NCI-H2171 treated with DMSO at 0.1 percent for 48 hours (cell line): ENCODE measurements around the gene ANKRD11.
A peak's percentile ranks its signal among the peaks of the same experiment; 100 is the strongest.

Experiments used
- DNase-seq: peaks from one replicate; lab custom pipeline; 2025; lab: John Stamatoyannopoulos, UW

The ANKRD11 gene

GRCh38 chr16:89381788-89382187, 108.6 kb downstream of the ANKRD11 start:
- no peak for DNase-seq

- no peak for DNase-seq
Measured at GRCh38 chr16:89380681-89381080, 109.7 kb downstream of the ANKRD11 start.

DNA sequence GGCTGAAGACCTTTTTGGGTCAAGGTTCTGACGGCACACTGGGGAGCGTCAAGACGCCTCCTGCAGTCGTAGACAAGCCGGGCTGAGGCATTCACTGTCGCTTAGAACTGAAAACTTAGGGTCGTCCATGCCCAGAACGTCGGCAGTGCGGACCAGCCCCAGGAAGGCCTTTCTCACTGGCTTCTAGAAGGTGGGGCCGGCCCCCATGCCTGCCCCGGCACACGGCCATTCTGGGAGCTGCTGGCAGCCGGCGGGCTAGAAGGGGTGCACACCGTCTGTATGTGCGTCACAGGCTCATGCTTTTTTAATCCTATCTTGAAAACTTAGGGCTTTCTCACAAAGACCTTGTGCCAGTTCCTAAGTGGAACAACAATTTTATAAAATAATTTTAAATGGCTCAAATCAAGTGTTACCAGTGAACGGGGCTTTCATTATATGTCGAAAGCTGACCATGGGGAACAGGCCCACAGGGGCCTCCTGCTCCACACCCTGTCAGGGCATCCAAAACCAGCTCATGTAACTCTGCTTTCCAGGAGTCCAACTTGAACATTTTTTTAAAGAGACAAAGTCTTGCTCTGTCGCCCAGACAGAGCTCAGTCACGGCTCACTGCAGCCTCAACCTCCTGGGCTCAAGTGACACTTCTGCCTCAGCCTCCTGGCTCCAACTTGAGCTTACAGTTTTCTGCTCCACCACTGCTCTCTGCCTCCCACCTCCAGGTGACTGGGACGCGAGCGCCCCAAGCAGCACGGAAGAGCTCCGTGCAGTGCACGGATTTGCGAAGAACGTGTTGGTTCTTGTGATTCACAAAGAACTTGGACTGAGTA, 111.2 kb downstream of the ANKRD11 start:
- DNase-seq: peak; percentile 42

- no peak for DNase-seq
Measured at GRCh38 chr16:89377453-89377848, 112.9 kb downstream of the ANKRD11 start.

DNA sequence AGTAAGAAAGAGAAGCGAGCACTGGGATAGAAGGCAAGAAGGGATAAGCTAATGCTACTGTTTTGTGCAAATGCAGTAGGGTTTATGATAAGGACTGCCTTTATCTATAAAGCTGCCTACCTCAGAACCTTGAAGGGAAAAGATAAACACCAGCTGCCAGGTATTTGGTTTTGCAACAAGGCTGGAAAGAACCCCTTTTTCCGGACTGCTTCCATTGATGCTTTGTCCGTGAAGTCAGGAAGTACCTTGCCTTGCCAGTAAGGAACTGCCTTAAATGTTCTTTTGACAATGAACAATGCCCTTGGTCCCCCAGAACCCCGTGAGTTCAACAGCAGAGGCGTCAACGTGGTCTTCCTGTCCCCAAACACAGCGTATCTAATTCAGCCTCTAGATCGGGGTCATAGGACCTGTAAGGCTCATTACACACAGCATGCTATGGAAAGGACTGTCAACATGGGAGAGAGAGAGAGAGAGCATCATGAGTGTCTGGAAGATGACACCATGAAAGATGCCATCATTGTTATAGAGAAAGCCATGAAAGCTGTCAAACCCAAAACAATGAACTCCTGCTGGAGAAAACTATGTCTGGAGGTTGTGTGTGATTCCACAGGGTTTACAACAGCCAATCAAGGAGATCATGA, 113.4 kb downstream of the ANKRD11 start:
- no peak for DNase-seq

GRCh38 chr16:89375686-89376085, 114.7 kb downstream of the ANKRD11 start:
- DNase-seq: no peak

GRCh38 chr16:89375021-89375420, 115.3 kb downstream of the ANKRD11 start:
- peak; percentile 74 for DNase-seq

DNA sequence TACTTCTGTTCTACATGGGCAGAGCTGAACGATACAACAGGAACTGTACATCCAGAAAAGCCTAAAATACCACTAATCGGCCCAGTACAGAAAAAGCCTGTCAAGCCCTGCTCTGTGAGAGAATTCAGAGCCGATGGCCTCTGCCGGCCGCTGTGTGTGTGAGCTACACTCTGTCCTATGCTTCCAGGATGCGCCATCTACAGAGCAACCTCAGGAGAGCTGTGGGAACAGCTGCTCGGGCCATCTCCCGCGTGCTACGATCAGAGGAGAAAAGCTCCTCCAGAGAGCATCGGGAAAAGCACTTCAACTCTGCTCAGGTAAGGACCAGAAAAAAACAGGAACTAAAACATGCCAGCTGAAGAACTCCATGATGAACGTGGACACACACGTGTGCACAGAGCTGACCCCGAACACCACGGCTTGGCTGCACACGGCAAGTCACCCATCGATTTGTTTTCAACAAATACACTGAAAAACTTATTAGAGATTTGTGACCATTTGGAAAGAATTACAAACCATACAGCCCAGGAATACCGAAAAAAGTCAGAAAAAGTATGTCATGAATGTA, 115.9 kb downstream of the ANKRD11 start:
- peak; percentile 80 for DNase-seq

GRCh38 chr16:89373355-89374110, 116.8 kb downstream of the ANKRD11 start:
- DNase-seq: no peak

DNA sequence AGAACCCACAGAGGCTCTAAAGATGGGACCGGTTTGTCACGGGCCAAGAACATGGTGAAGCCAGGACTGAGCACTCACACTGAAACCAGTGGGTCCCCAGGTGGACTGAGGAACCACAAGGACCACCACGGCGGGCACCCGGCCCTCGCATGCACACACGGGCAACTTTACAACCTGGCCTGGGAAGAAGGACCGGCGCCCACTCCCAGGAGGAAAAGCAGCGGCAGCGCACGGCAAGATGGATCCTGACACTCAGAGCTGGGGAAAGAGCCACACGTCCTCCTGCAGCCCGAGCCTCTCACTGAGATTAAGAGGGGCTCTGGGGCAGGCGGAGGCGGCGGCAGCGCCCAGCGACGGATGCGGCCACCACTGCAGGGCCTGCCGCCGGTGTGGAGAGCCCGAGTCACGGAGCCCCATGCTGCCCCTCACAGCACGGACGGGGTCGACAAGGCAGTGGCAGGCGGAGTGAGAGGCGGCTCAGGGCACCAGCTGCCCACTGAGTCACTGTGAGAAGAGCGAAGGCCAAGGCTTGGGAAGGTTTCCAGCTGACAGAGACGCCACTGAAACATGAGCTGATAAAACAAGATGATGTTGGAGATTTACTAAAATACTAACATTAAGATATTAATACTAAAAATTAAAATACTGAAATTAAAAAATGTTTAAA, 118.3 kb downstream of the ANKRD11 start:
- DNase-seq: no peak

- no peak for DNase-seq
Measured at GRCh38 chr16:89371386-89371785, 119.0 kb downstream of the ANKRD11 start.

DNA sequence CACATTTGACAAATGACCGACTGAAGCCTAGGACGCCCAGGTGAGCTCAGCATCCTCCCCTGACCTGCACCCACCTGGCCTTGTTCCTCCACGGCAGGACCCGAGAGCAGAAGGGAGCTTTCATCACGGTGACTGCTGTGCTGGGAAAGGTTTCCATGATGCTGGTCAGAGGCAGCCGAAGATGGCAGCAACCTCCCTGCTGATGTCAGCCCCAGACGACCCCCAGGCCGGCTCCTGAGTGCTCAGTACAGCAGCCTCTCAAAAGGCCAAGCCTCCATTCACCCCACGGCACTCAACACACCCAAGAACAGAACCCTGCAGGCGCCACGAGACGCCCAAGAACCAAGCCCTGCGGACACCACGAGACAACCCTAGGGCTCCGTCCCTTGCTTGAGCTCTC, 119.8 kb downstream of the ANKRD11 start:
- DNase-seq: no peak

DNA sequence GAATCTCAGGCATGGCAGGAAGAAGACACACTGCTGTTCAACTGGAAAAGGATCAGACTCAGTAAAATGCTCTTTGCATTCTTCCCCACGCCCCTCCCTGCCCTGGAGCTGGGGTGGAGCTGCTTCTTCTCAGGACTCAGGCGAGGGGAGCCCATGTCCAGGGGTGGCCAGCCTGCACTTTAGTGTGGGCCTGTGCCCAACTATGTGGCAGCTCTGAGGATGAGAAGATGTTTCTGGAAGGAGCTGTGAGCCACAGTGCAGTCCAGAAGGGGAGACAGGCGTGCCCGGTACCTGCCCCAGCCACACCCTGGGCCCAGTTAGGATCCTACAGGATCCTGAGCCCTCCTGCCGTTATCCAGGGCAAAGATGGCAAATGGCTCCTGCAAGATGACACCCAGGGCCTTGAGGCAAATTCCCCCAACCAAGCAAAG, 120.3 kb downstream of the ANKRD11 start:
- no peak for DNase-seq

DNA sequence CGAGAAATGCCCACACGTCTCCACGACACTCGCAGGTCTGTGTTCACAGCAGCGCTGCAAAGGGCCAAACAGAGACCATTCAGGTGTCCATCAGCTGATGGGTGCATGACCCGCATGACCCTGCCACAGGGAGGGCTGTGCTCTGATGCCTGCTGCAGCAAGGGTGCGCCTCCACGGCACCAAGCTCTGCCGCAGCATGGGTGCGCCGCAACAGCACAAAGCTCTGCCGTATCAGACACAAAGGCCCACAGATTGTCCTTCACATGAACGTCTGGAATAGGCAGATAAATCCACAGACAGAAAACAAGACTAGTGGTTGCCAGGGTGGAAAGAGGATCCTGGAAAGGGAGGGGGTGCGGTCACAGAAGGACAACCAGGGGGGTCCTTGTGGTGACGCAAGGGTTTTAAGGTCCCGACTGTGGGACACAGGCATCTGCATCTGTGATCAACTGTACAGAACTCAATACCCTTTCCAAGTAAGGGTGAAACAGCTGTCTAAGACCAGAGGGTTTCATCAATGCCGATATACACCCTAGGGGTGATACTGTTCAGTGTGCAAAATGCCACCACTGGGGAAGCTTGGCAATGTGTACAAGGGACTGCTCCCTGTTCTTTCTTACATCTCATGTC, 121.0 kb downstream of the ANKRD11 start:
- no peak for DNase-seq

DNA sequence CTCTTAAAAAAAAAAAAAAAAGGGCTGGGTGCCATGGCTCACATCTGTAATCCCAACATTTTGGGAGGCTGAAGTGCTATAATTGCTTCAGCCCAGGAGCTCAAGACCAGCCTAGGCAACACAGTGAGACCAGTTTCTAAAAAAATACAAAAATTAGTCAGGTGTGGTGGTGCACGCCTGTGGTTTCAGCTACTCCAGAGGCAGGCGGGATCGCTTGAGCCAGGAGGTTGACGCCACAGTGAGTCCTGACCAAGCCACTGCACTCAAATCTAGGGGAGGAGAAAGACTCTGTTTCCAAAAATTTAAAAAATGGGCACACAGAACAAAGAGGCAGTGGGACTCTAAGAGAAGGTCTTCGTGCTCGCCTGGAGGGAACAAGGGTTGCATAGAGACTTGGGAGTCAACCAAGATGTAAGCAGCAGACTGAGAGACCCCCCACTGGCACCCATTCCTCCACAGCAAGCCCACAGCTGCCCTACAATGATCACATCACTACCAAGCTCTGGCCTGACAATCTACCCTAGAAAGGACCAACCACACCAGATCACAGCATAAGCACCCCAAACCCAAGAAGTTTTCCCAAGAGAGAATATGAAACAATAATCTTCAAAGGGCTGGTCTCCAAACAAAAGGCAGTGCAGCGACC, 121.6 kb downstream of the ANKRD11 start:
- DNase-seq: no peak

DNA sequence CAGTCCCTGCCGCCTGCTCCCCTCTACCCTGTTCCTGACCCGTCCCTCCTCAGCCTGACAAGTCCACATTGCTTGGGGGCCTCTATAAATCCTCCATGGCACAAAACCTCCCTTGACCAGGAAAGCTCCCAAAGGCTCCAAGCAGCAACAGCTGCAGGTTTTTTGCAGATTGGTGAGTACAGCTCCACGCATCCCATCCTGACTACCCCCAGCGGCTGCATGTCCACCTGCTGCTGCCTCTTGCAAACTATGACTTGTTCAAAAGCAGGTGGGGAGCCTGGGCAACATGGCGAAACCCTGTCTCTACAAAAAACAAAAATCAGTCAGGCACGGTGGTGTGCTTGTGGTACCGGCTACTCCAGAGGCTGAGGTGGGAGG, 122.8 kb downstream of the ANKRD11 start:
- DNase-seq: peak; percentile 42

- DNase-seq: no peak
Measured at GRCh38 chr16:89366561-89367537, 123.5 kb downstream of the ANKRD11 start.

DNA sequence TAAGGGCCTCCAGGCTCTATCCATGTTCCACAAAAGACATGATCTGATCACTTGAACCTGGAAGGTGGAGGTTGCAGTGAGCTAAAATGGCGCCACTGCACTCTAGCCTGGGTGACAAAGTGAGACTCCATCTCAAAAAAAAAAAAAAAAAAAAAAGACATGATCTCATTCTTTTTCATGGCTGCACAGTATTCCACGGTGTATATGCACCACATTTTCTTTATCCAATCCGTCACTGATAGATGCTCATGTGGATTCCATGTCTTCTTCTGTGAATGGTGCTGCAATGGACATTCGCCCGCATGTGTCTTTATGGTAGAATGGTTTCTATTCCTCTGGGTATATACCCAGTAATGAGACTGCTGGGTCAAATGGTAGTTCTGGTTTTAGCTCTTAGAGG, 124.4 kb downstream of the ANKRD11 start:
- DNase-seq: no peak

GRCh38 chr16:89365044-89365467, 125.3 kb downstream of the ANKRD11 start:
- no peak for DNase-seq

GRCh38 chr16:89364606-89365005, 125.8 kb downstream of the ANKRD11 start:
- peak; percentile 82 for DNase-seq
